Cardiac muscle cell (in vitro differentiated cells and primary cell): ENCODE results near the gene TRPC6. TPM values are rescaled to one million over a fixed set of nuclear protein-coding genes. Genes with fewer than 3 reads are reported as not detected.

ENCODE experiments used
- DNase-seq, 2 donors: peaks; one replicate each; pipeline versions ENCODE4 v3.0.0 to v3.0.0-alpha.2; 2010 to 2017; ENCODE audit warnings: low read depth in 1 of 2, low spot score in 1 of 2
- H3K27ac ChIP-seq: fragments of 200-600 bp; sonication (generic); 2 replicates; pipeline ENCODE4 v1.5.1; 2016
- H3K27me3 ChIP-seq: fragments of 200-600 bp; sonication (generic); 2 replicates; pipeline ENCODE4 v1.6.0; 2016; ENCODE audit warnings: control low read depth
- H3K36me3 ChIP-seq: fragments of 200-600 bp; sonication (generic); 2 replicates; pipeline ENCODE4 v1.5.1; 2016; ENCODE audit warnings: control low read depth
- H3K4me1 ChIP-seq: fragments of 200-600 bp; sonication (generic); 2 replicates; pipeline ENCODE4 v1.8.1; 2017; ENCODE audit warnings: low read depth, mild to moderate bottlenecking, mixed run types
- H3K4me3 ChIP-seq: fragments of 200-600 bp; sonication (generic); 2 replicates; pipeline ENCODE4 v1.5.1; 2016; ENCODE audit warnings: mild to moderate bottlenecking
- H3K9me3 ChIP-seq: fragments of 200-600 bp; sonication (generic); 2 replicates; pipeline ENCODE4 v1.5.1; 2017; ENCODE audit warnings: low read depth, mild to moderate bottlenecking, control low read depth
- polyA plus RNA-seq: library from polyadenylated mRNA; unstranded; fragments of >200 nt; fragmentation: Nextera tagmentation; extraction: Ambion mirVana; gene quantifications from 2 replicates; pipeline ENCODE4 v1.2.1, GENCODE V29; 2016
- total RNA-seq: library from RNA; depleted of rRNA; stranded (reverse); fragments of >200 nt; gene quantifications from 2 replicates; pipeline ENCODE4 v1.2.3, GENCODE V29; 2016
- TF ChIP-seq, protein P1 (sequence below): IDR thresholded peaks from 2 replicates; pipeline ENCODE4 v1.5.1; 2012; ENCODE audit warnings: low read depth, mild to moderate bottlenecking, low read length

TRPC6 gene
- total and polyA plus RNA-seq, 2 experiments from 2014 or later = not detected

DNA sequence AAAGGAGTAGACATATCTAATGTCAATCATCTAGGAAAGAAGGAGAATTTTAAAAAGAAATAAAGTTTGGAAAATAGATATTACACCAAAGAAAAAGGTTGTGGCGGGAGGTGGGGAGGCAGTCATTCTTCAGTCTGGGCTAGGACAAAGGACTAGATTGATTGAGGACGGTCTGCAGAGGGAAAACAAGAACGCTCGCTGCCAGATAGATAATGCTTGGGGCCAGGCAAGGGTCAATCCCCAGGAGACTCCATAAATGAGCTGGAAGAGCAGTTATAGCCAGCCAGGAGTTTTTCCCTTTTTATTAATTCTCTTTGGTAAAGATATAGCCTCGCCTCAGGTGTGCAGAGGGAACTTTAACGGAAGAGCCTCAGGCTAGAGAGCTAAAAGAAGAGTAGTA, 6.3 kb downstream of the TRPC6 start:
- Histone ChIP-seq H3K27ac (no peak overlapping the region), H3K9me3 (no peaks in the 10 kb centered on the region), H3K4me3 (no peak overlapping the region), H3K36me3 (no peaks in the 10 kb centered on the region), H3K27me3 (peaks cover 19% of the 10 kb centered on the region), H3K4me1 (no peaks in the 10 kb centered on the region)
- TF ChIP-seq, protein P1, sequence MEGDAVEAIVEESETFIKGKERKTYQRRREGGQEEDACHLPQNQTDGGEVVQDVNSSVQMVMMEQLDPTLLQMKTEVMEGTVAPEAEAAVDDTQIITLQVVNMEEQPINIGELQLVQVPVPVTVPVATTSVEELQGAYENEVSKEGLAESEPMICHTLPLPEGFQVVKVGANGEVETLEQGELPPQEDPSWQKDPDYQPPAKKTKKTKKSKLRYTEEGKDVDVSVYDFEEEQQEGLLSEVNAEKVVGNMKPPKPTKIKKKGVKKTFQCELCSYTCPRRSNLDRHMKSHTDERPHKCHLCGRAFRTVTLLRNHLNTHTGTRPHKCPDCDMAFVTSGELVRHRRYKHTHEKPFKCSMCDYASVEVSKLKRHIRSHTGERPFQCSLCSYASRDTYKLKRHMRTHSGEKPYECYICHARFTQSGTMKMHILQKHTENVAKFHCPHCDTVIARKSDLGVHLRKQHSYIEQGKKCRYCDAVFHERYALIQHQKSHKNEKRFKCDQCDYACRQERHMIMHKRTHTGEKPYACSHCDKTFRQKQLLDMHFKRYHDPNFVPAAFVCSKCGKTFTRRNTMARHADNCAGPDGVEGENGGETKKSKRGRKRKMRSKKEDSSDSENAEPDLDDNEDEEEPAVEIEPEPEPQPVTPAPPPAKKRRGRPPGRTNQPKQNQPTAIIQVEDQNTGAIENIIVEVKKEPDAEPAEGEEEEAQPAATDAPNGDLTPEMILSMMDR = no peak
- DNase-seq = no peak

DNA sequence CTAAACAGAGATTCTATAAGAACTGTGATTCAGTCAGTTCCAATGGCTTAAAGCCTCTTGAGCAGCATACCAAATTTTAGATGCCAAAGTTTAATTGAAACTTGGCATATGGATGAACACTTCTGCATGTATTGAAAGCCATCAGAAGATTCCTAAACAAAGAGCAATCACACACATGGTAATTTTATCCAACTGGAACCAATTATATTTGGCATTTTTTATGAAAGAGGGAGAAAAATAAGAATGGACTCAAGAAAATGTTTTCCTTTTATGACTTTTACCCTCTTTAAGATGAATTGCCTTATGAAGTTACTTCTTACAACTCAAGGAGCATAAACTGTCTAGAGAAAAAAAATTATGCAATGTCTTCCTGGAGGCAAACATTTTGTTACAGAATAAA, 7.4 kb downstream of the TRPC6 start:
- Histone ChIP-seq H3K4me1 (no peaks in the 10 kb centered on the region), H3K9me3 (no peaks in the 10 kb centered on the region), H3K4me3 (no peak overlapping the region), H3K27me3 (peaks cover 9% of the 10 kb centered on the region), H3K36me3 (no peaks in the 10 kb centered on the region), H3K27ac (no peak overlapping the region)
- TF ChIP-seq, protein P1 = no peak
- DNase-seq = no peak

DNA sequence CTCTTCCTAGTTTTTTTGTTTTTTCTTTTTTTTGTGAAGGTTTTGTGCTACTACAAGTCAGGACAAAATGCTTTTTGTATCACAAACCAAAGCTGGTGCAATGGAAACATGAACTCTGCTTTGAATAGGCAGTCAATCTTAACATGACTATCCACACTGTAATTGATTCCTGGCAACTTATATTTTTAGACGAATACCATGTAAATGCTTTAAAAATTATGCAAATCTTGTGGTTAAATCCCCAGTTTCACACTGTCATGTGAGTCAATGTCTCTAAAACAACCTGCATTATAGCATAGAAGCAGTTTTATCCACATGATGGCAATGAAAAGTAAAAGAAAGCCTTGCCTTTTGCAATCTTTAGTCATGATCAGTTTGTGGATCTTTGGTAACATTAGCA, 8.9 kb downstream of the TRPC6 start:
- no peak overlapping the region for H3K27ac ChIP-seq
- H3K36me3 ChIP-seq = no peaks in the 10 kb centered on the region
- no peaks in the 10 kb centered on the region for H3K9me3 ChIP-seq
- no peaks in the 10 kb centered on the region for H3K27me3 ChIP-seq
- TF ChIP-seq, protein P1 = no peak
- DNase-seq = no peak
- no peak overlapping the region for H3K4me3 ChIP-seq
- no peaks in the 10 kb centered on the region for H3K4me1 ChIP-seq

DNA sequence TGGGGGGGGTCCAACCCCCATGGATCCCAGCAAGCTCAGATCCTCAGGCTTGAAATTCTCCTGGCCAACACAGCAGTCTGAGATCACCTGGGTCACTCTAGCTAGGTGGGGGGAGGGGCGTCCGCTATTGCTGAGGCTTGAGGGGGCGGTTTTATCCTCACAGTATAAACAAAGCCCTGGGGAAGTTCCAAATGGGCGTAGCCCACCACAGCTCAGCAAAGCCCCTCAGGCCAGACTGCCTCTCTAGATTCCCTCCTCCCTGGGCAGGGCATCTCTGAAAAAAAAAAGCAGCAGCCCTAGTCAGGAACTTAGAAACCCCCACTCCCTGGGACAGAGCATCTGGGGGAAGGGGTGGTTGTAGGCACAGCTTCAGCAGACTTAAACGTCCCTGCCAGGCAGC, 16.7 kb downstream of the TRPC6 start:
- no peak for DNase-seq
- no peaks in the 10 kb centered on the region for H3K9me3 ChIP-seq
- TF ChIP-seq, protein P1 = no peak
- H3K4me1 ChIP-seq = no peaks in the 10 kb centered on the region
- no peaks in the 10 kb centered on the region for H3K27me3 ChIP-seq
- H3K27ac ChIP-seq = no peak overlapping the region
- H3K36me3 ChIP-seq = no peaks in the 10 kb centered on the region
- H3K4me3 ChIP-seq = no peak overlapping the region

DNA sequence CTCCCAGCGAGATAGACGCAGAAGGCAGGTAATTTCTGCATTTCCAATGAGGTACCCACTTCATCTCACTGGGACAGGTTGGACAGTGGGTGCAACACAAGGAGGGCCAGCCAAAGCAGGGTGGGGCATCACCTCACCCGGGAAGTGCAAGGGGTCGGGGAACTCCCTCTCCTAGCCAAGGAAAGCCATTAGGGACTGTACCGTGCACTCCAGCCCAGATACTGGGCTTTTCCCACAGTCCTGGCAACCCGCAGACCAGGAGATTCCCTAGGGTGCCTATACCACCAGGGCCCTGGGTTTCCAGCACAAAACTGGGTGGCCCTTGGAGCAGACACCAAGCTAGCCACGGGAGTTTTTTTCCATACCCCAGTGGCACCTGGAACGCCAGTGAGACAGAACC, 17.2 kb downstream of the TRPC6 start:
- H3K27ac ChIP-seq = no peak overlapping the region
- H3K36me3 ChIP-seq = no peaks in the 10 kb centered on the region
- H3K4me1 ChIP-seq = no peaks in the 10 kb centered on the region
- DNase-seq = no peak
- no peak overlapping the region for H3K4me3 ChIP-seq
- H3K9me3 ChIP-seq = no peaks in the 10 kb centered on the region
- H3K27me3 ChIP-seq = no peaks in the 10 kb centered on the region
- TF ChIP-seq, protein P1 = no peak

DNA sequence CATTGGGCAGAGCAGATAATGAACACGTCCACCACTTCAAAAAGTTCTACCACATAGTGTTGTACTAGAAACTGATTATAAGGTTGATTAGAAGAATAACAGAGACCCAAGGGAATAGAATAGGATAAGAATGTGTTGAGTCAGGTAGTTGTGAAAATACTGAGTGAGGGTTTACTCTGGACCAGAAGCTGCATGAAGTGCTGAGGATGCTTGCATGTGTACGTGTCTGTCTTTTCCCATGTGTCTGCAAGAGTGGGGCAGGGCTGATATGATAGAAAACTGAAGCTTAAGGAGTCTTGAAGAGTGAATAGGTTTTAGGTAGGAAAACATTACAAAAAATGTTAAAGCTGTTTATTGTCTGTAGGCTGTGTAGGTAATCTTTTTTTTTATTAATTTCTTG, 20.6 kb downstream of the TRPC6 start:
- Histone ChIP-seq H3K27me3 (no peaks in the 10 kb centered on the region), H3K27ac (no peak overlapping the region), H3K4me1 (no peaks in the 10 kb centered on the region), H3K36me3 (no peaks in the 10 kb centered on the region), H3K9me3 (no peaks in the 10 kb centered on the region), H3K4me3 (no peak overlapping the region)
- TF ChIP-seq, protein P1 = no peak
- DNase-seq = no peak
